SK-N-SH (cell line): Measurements from ENCODE around the gene OBP2B. TPM values are rescaled to one million over a fixed set of nuclear protein-coding genes. Genes with fewer than 3 reads are reported as not detected.
"Not testable (repeated sequence)": the region's sequence is repeated elsewhere in the genome, so short reads cannot be mapped to it uniquely, and the experiment has no call there.

ENCODE experiments used
- CTCF ChIA-PET: fragments of 300-600, 350-600 bp; formaldehyde crosslinking; extraction: SDS; loops from one replicate; lab custom pipeline; 2021; lab: Yijun Ruan, JAX
- POLR2A ChIA-PET: fragments of 350-600 bp; sonication (Branson Sonifier 250); formaldehyde crosslinking; extraction: SDS; loops from one replicate; lab custom pipeline; 2020; ENCODE audit warnings: antibody characterized with exemption, inconsistent platforms; lab: Yijun Ruan, JAX
- DNase-seq: peaks from one replicate; pipeline ENCODE4 v3.0.0; 2012
- H2AFZ ChIP-seq: fragments of 200-600 bp; sonication (generic); 2 replicates; pipeline ENCODE4 v1.8.1; 2016; ENCODE audit warnings: antibody characterized with exemption, mild to moderate bottlenecking, low read depth
- H3F3A ChIP-seq: fragments of 200-600 bp; sonication (generic); replicated peaks from 2 replicates; pipeline ENCODE3; 2016; ENCODE audit warnings: antibody characterized with exemption, mild to moderate bottlenecking; ENCODE audit not compliant: insufficient read depth
- H3K27ac ChIP-seq, 2 experiments: fragments of 200-500 bp in 1 of 2; fragments of 200-600 bp in 1 of 2; sonication (Bioruptor generic) in 1 of 2; sonication (generic), shearing (Covaris generic) in 1 of 2; 2 replicates each; pipeline versions ENCODE4 v1.5.1 to v1.6.1; 2014 to 2016; ENCODE audit warnings: low read depth in 2 of 2, inconsistent platforms in 1 of 2, low read length in 1 of 2, mild to moderate bottlenecking in 1 of 2, mixed read lengths in 1 of 2
- H3K27me3 ChIP-seq: fragments of 200-600 bp; sonication (generic), shearing (Covaris generic); 2 replicates; pipeline ENCODE4 v1.6.1; 2016; ENCODE audit warnings: mixed run types; ENCODE audit not compliant: insufficient read depth
- H3K36me3 ChIP-seq, 2 experiments: fragments of 200-500 bp in 1 of 2; fragments of 200-600 bp in 1 of 2; sonication (Bioruptor generic) in 1 of 2; sonication (generic) in 1 of 2; replicated peaks in 1 of 2; 2 replicates each; pipeline versions ENCODE3 to v1.5.1; 2014 to 2016; ENCODE audit warnings: low read length in 1 of 2, mild to moderate bottlenecking in 1 of 2; ENCODE audit not compliant: insufficient read depth in 2 of 2, control insufficient read depth in 1 of 2
- H3K4me1 ChIP-seq, 2 experiments: fragments of 200-500 bp in 1 of 2; fragments of 200-600 bp in 1 of 2; sonication (Bioruptor generic) in 1 of 2; sonication (generic), shearing (Covaris generic) in 1 of 2; 2 replicates each; pipeline versions ENCODE4 v1.5.1 to v1.6.1; 2014 to 2016; ENCODE audit warnings: low read depth in 1 of 2, low read length in 1 of 2, mixed run types in 1 of 2; ENCODE audit not compliant: insufficient read depth in 2 of 2, control insufficient read depth in 1 of 2
- H3K4me2 ChIP-seq: fragments of 200-600 bp; sonication (generic), shearing (Covaris generic); 2 replicates; pipeline ENCODE4 v1.6.1; 2017; ENCODE audit warnings: mixed run types
- H3K4me3 ChIP-seq, 2 experiments: fragments of 200-500 bp in 1 of 2; fragments of 200-600 bp in 1 of 2; sonication (Bioruptor generic) in 1 of 2; sonication (generic), shearing (Covaris generic) in 1 of 2; 2 replicates each; pipeline versions ENCODE4 v1.5.1 to v1.8.1; 2014 to 2016; ENCODE audit warnings: low read depth in 2 of 2, inconsistent platforms in 1 of 2, low read length in 1 of 2, mild to moderate bottlenecking in 1 of 2, mixed read lengths in 1 of 2, moderate library complexity in 1 of 2
- H3K79me2 ChIP-seq: fragments of 200-600 bp; sonication (generic); 2 replicates; pipeline ENCODE4 v1.8.1; 2017; ENCODE audit warnings: mild to moderate bottlenecking; ENCODE audit not compliant: insufficient read depth
- H3K9ac ChIP-seq: fragments of 200-600 bp; sonication (generic); 2 replicates; pipeline ENCODE4 v1.6.1; 2017; ENCODE audit warnings: mixed run types
- H3K9me2 ChIP-seq: fragments of 200-600 bp; sonication (generic); 2 replicates; pipeline ENCODE4 v1.6.1; 2017; ENCODE audit warnings: mixed run types
- H3K9me3 ChIP-seq: fragments of 200-600 bp; sonication (generic); 2 replicates; pipeline ENCODE4 v1.6.1; 2017; ENCODE audit warnings: mixed run types, mild to moderate bottlenecking, moderate library complexity
- H4K20me1 ChIP-seq: fragments of 200-600 bp; sonication (generic); 2 replicates; pipeline ENCODE4 v1.6.1; 2017; ENCODE audit warnings: mild to moderate bottlenecking, mixed run types; ENCODE audit not compliant: insufficient read depth
- CTCF ChIP-seq: fragments of 200-600 bp; sonication (generic); IDR thresholded peaks from 2 replicates; pipeline ENCODE4 v1.6.1; 2017; ENCODE audit warnings: antibody characterized with exemption, mild to moderate bottlenecking, moderate library complexity
- JUND ChIP-seq: IDR thresholded peaks from 2 replicates; pipeline ENCODE4 v1.4.0; 2012
- MAX ChIP-seq: IDR thresholded peaks from 2 replicates; pipeline ENCODE4 v1.4.0; 2012; ENCODE audit warnings: low read depth
- POLR2AphosphoS5 ChIP-seq: IDR thresholded peaks from 2 replicates; pipeline ENCODE4 v1.6.1; 2012; ENCODE audit warnings: low read depth, low read length
- TAF1 ChIP-seq: IDR thresholded peaks from 2 replicates; pipeline ENCODE4 v1.6.1; 2012; ENCODE audit warnings: low read depth, mild to moderate bottlenecking, low read length, moderate library complexity, borderline replicate concordance
- USF2 ChIP-seq: fragments of 150-350 bp; IDR thresholded peaks from 2 replicates; pipeline ENCODE4 v1.6.1; 2017; ENCODE audit warnings: antibody characterized with exemption, low read length, low read depth, borderline replicate concordance
- YY1 ChIP-seq: IDR thresholded peaks from 2 replicates; pipeline ENCODE4 v1.4.0; 2012; ENCODE audit warnings: low read depth, mild to moderate bottlenecking
- WGBS: methylation state at CpG from one replicate; pipeline ENCODE4 v1.1.6; 2017; ENCODE audit warnings: low lambda C conversion rate; 5-methylcytosine and 5-hydroxymethylcytosine counted together
- polyA plus RNA-seq, 3 experiments: library from polyadenylated mRNA; depleted of rRNA; stranded (reverse); fragments of >200 nt; gene quantifications; 2 replicates each; pipeline ENCODE4 v1.2.3, GENCODE V29; 2012

OBP2B gene
- polyA plus RNA-seq, 1 of the 3 experiments (the other 2 are of a cell fraction), result not detected

- no peak for TF ChIP-seq MAX
- no peak for TF ChIP-seq TAF1
- no peak for TF ChIP-seq POLR2AphosphoS5
- TF ChIP-seq JUND, result no peak
- TF ChIP-seq YY1, result no peak
- TF ChIP-seq USF2, result no peak
- no peak for TF ChIP-seq CTCF
Measured at GRCh38 chr9:133221177-133221809, 12.2 kb upstream of the OBP2B start (continued).

GRCh38 chr9:133218049-133218975, 9.3 kb upstream of the OBP2B start:
- H3K27me3 ChIP-seq, result peaks cover 13% of the 10 kb centered on the region; the same call in 1 of the 2 replicates
- POLR2A ChIA-PET, H3K27ac ChIP-seq, H3K9ac ChIP-seq, H2AFZ ChIP-seq, H3K9me2 ChIP-seq, H3F3A ChIP-seq, H3K4me3 ChIP-seq, DNase-seq, H3K4me2 ChIP-seq, CTCF ChIA-PET, H4K20me1 ChIP-seq, H3K36me3 ChIP-seq, H3K4me1 ChIP-seq, H3K79me2 ChIP-seq, H3K9me3 ChIP-seq: not testable (repeated sequence)
- WGBS, result 12% methylated on average over 18 of the region's 19 CpGs

- H3K36me3 ChIP-seq, H3K4me1 ChIP-seq, H3K9me2 ChIP-seq, H3K9me3 ChIP-seq, H2AFZ ChIP-seq, H3F3A ChIP-seq, DNase-seq, H4K20me1 ChIP-seq, H3K4me2 ChIP-seq, H3K9ac ChIP-seq, H3K79me2 ChIP-seq, POLR2A ChIA-PET, H3K4me3 ChIP-seq, H3K27ac ChIP-seq, CTCF ChIA-PET: not testable (repeated sequence)
- WGBS, result 29% methylated on average over 6 of the region's 12 CpGs
- H3K27me3 ChIP-seq, result peaks cover 13% of the 10 kb centered on the region; the same call in 1 of the 2 replicates
Measured at GRCh38 chr9:133217333-133217988, 8.4 kb upstream of the OBP2B start.

GRCh38 chr9:133214276-133214675, 5.2 kb upstream of the OBP2B start:
- H3K36me3 ChIP-seq, H3K9me3 ChIP-seq, DNase-seq, H3K27ac ChIP-seq, CTCF ChIA-PET, POLR2A ChIA-PET, H4K20me1 ChIP-seq, H3K4me1 ChIP-seq, H3F3A ChIP-seq, H3K4me2 ChIP-seq, H3K9ac ChIP-seq, H3K79me2 ChIP-seq, H2AFZ ChIP-seq, H3K9me2 ChIP-seq, H3K4me3 ChIP-seq: not testable (repeated sequence)
- 0% methylated on average over 4 of the region's 4 CpGs for WGBS
- H3K27me3 ChIP-seq, result peaks cover 13% of the 10 kb centered on the region; the same call in 1 of the 2 replicates
